ENCODE measurements around the gene AKAP1. TPM values are rescaled to one million over a fixed set of nuclear protein-coding genes. Genes with fewer than 3 reads are reported as not detected.

Gene AKAP1
- polyA plus RNA-seq, 3 donors = 10.6 to 49.3 (median 23.9) TPM

GRCh38 chr17:57140316-57140715, 55.3 kb downstream of the AKAP1 start:
- no peak overlapping the region for H3K27ac ChIP-seq (ENCODE audit: low read depth, low read length)
- 84 to 87% (median 86%) methylated on average over 8 of the region's 8 CpGs for WGBS, 3 donors

- 42 to 48% (median 44%) methylated on average over 4 of the region's 4 CpGs for WGBS, 3 donors
- H3K27ac ChIP-seq (ENCODE audit: low read depth, low read length) = no peak overlapping the region
Observed at GRCh38 chr17:57142925-57143324, 57.9 kb downstream of the AKAP1 start.

GRCh38 chr17:57143361-57143760, 58.3 kb downstream of the AKAP1 start:
- no peak overlapping the region for H3K27ac ChIP-seq (ENCODE audit: low read depth, low read length)
- 54 to 75% (median 65%) methylated on average over 2 of the region's 2 CpGs for WGBS, 3 donors

GRCh38 chr17:57143919-57144318, 58.9 kb downstream of the AKAP1 start:
- 79 to 88% (median 86%) methylated on average over 4 to 5 of the region's 5 CpGs for WGBS, 3 donors
- H3K27ac ChIP-seq (ENCODE audit: low read depth, low read length) = no peak overlapping the region

GRCh38 chr17:57144567-57144966, 59.5 kb downstream of the AKAP1 start:
- H3K27ac ChIP-seq (ENCODE audit: low read depth, low read length) = no peak overlapping the region
- 73 to 87% (median 76%) methylated on average over 7 of the region's 7 CpGs for WGBS, 3 donors

GRCh38 chr17:57145347-57145746, 60.3 kb downstream of the AKAP1 start:
- no peak overlapping the region for H3K27ac ChIP-seq (ENCODE audit: low read depth, low read length)
- WGBS, 3 donors = 81 to 90% (median 88%) methylated on average over 5 of the region's 5 CpGs

GRCh38 chr17:57146273-57146672, 61.2 kb downstream of the AKAP1 start:
- WGBS, 3 donors = 86 to 90% (median 88%) methylated on average over 5 of the region's 5 CpGs
- H3K27ac ChIP-seq (ENCODE audit: low read depth, low read length) = no peak overlapping the region

- H3K27ac ChIP-seq (ENCODE audit: low read depth, low read length) = no peak overlapping the region
- 79 to 86% (median 79%) methylated on average over 10 of the region's 10 CpGs for WGBS, 3 donors
Observed at GRCh38 chr17:57151798-57152197, 66.8 kb downstream of the AKAP1 start.

- H3K27ac ChIP-seq (ENCODE audit: low read depth, low read length) = no peak overlapping the region
- 80 to 92% (median 92%) methylated on average over 7 of the region's 7 CpGs for WGBS, 3 donors
Observed at GRCh38 chr17:57152967-57153528, 68.0 kb downstream of the AKAP1 start.

- H3K27ac ChIP-seq (ENCODE audit: low read depth, low read length) = no peak overlapping the region
- WGBS, 3 donors = 56 to 81% (median 63%) methylated on average over 2 of the region's 2 CpGs
Observed at GRCh38 chr17:57154921-57155320, 69.9 kb downstream of the AKAP1 start.

- 77 to 85% (median 84%) methylated on average over 4 of the region's 4 CpGs for WGBS, 3 donors
- H3K27ac ChIP-seq (ENCODE audit: low read depth, low read length) = no peak overlapping the region
Observed at GRCh38 chr17:57158325-57158724, 73.3 kb downstream of the AKAP1 start.

- WGBS, 3 donors = 29 to 68% (median 66%) methylated on average over 1 of the region's 1 CpG
- H3K27ac ChIP-seq (ENCODE audit: low read depth, low read length) = no peak overlapping the region
Observed at GRCh38 chr17:57158795-57159194, 73.7 kb downstream of the AKAP1 start.

- WGBS, 3 donors = 79 to 89% (median 82%) methylated on average over 3 of the region's 3 CpGs
- no peak overlapping the region for H3K27ac ChIP-seq (ENCODE audit: low read depth, low read length)
Observed at GRCh38 chr17:57160624-57161023, 75.6 kb downstream of the AKAP1 start.

GRCh38 chr17:57164814-57165213, 79.8 kb downstream of the AKAP1 start:
- WGBS, 3 donors = 65 to 95% (median 91%) methylated on average over 4 of the region's 4 CpGs
- no peak overlapping the region for H3K27ac ChIP-seq (ENCODE audit: low read depth, low read length)

- WGBS, 3 donors = 75 to 90% (median 88%) methylated on average over 3 of the region's 3 CpGs
- H3K27ac ChIP-seq (ENCODE audit: low read depth, low read length) = no peak overlapping the region
Observed at GRCh38 chr17:57165754-57166153, 80.7 kb downstream of the AKAP1 start.

GRCh38 chr17:57166803-57167202, 81.8 kb downstream of the AKAP1 start:
- H3K27ac ChIP-seq (ENCODE audit: low read depth, low read length) = no peak overlapping the region
- WGBS, 3 donors = 37 to 56% (median 48%) methylated on average over 9 of the region's 9 CpGs

GRCh38 chr17:57168695-57169094, 83.6 kb downstream of the AKAP1 start:
- H3K27ac ChIP-seq (ENCODE audit: low read depth, low read length) = no peak overlapping the region
- 59 to 64% (median 61%) methylated on average over 2 of the region's 2 CpGs for WGBS, 3 donors

- 51 to 67% (median 52%) methylated on average over 4 of the region's 4 CpGs for WGBS, 3 donors
- no peak overlapping the region for H3K27ac ChIP-seq (ENCODE audit: low read depth, low read length)
Observed at GRCh38 chr17:57170866-57171265, 85.8 kb downstream of the AKAP1 start.

Measured in adipose tissue (tissue), 3 donors.